K562 (cell line): ENCODE data around the gene BAG1. TPM values are rescaled to one million over a fixed set of nuclear protein-coding genes. Genes with fewer than 3 reads are reported as not detected.

Experiments
- ATAC-seq: fragments of 200-7000 bp; cut with Tn5 transposase; 3 replicates; pipeline ENCODE4 v1.9.1; 2020; ENCODE audit warnings: moderate library complexity
- BruUV-seq: library from RNA; stranded (reverse); fragments of 400-500 nt; replicated peaks from 2 replicates; lab custom pipeline; 2021; lab: Mats Ljungman, UMichigan
- CTCF ChIA-PET: fragments of 300-600 bp; formaldehyde crosslinking; extraction: SDS; loops from one replicate; lab custom pipeline; 2021; ENCODE audit warnings: low intra/inter-chr PET ratio; lab: Yijun Ruan, JAX
- POLR2A ChIA-PET: fragments of 300-600, 350-650 bp; sonication (Branson Sonifier 250); formaldehyde crosslinking; extraction: SDS; loops from one replicate; lab custom pipeline; 2021; ENCODE audit warnings: antibody characterized with exemption, inconsistent platforms; lab: Yijun Ruan, JAX
- DNase-seq, 4 experiments: peaks; one replicate each; pipeline versions ENCODE4 v3.0.0 to v3.0.0-alpha.2; 2011 to 2018; ENCODE audit warnings: low spot score in 3 of 4, mixed read lengths in 3 of 4; ENCODE audit errors: extremely low read depth in 1 of 4
- FAIRE-seq: peaks from 2 replicates; lab custom pipeline; 2011; peaks lifted over from hg19 to GRCh38; lab: Jason Lieb, UNC
- H2AFZ ChIP-seq: 2 replicates; pipeline ENCODE4 v1.6.0; 2011; ENCODE audit warnings: low read depth, low read length, control low read depth, inconsistent platforms
- H3K27ac ChIP-seq: fragments of 200-600 bp; 3 replicates; pipeline ENCODE4 v1.8.0; 2011; ENCODE audit warnings: low read depth, mild to moderate bottlenecking, control low read depth, inconsistent platforms, low read length, moderate library complexity, mixed read lengths; ENCODE audit errors: extremely low read depth
- H3K27me3 ChIP-seq, 2 experiments: fragments of 300-600 bp in 1 of 2; 2 replicates in 1 of 2; 3 replicates in 1 of 2; pipeline versions ENCODE4 v1.6.0 to v1.8.0; 2011; ENCODE audit warnings: inconsistent platforms in 2 of 2, low read length in 2 of 2, mild to moderate bottlenecking in 1 of 2, mixed read lengths in 1 of 2, moderate library complexity in 1 of 2; ENCODE audit not compliant: control insufficient read depth in 2 of 2, insufficient read depth in 2 of 2
- H3K36me3 ChIP-seq: fragments of 300-600 bp; 3 replicates; pipeline ENCODE4 v1.8.0; 2011; ENCODE audit warnings: mild to moderate bottlenecking, low read length, inconsistent platforms; ENCODE audit not compliant: control insufficient read depth, insufficient read depth
- H3K4me1 ChIP-seq, 2 experiments: fragments of 200-600 bp in 1 of 2; replicated peaks in 1 of 2; 2 replicates in 1 of 2; 3 replicates in 1 of 2; pipeline versions ENCODE4 v1.5.1 to v1.8.0; 2011; ENCODE audit warnings: inconsistent platforms in 2 of 2, low read length in 2 of 2, mild to moderate bottlenecking in 1 of 2, mixed read lengths in 1 of 2, moderate library complexity in 1 of 2; ENCODE audit not compliant: control insufficient read depth in 2 of 2, insufficient read depth in 2 of 2
- H3K4me2 ChIP-seq: 2 replicates; pipeline ENCODE4 v1.6.1; 2011; ENCODE audit warnings: low read length, control low read depth, inconsistent platforms, mixed read lengths; ENCODE audit not compliant: insufficient read depth
- H3K4me3 ChIP-seq: fragments of 200-600 bp; sonication (generic), shearing (Covaris generic); 2 replicates; pipeline ENCODE4 v1.5.1; 2016; ENCODE audit warnings: control low read depth, inconsistent platforms
- H3K79me2 ChIP-seq: fragments of 200-600 bp; 3 replicates; pipeline ENCODE4 v1.8.0; 2011; ENCODE audit warnings: low read length, inconsistent platforms; ENCODE audit not compliant: control insufficient read depth, insufficient read depth
- H3K9ac ChIP-seq, 2 experiments: 2 replicates each; pipeline versions ENCODE4 v1.6.0 to v1.6.1; 2011; ENCODE audit warnings: low read depth in 2 of 2, low read length in 2 of 2, control low read depth in 1 of 2, inconsistent platforms in 1 of 2, mild to moderate bottlenecking in 1 of 2, mixed read lengths in 1 of 2; ENCODE audit not compliant: insufficient read depth in 1 of 2
- H3K9me1 ChIP-seq: one replicate; pipeline ENCODE4 v1.6.0; 2011; ENCODE audit warnings: inconsistent platforms, mild to moderate bottlenecking, low read length, moderate library complexity; ENCODE audit not compliant: control insufficient read depth, insufficient read depth
- H3K9me3 ChIP-seq: replicated peaks from 2 replicates; pipeline ENCODE4 v1.5.1; 2011; ENCODE audit warnings: low read depth, low read length, inconsistent platforms; ENCODE audit not compliant: control insufficient read depth, insufficient read depth
- H4K20me1 ChIP-seq: replicated peaks from 2 replicates; pipeline ENCODE4 v1.6.1; 2011; ENCODE audit warnings: low read length, inconsistent platforms, mixed read lengths; ENCODE audit not compliant: control insufficient read depth, insufficient read depth
- CTCF ChIP-seq, 3 experiments: IDR thresholded peaks in 2 of 3; conservative IDR thresholded peaks in 1 of 3; 2 replicates each; pipeline ENCODE4 v1.5.1; 2011 to 2012; ENCODE audit warnings: low read length in 3 of 3, mild to moderate bottlenecking in 3 of 3, control low read depth in 2 of 3, improper control_type of control experiment in 1 of 3, inconsistent platforms in 1 of 3, low read depth in 1 of 3, mixed read lengths in 1 of 3, moderate library complexity in 1 of 3; ENCODE audit not compliant: insufficient read depth in 2 of 3
- FIP1L1 ChIP-seq: fragments of 200-400 bp; formaldehyde crosslinking; IDR thresholded peaks from 2 replicates; pipeline ENCODE4 v1.6.1; 2018; ENCODE audit warnings: mild to moderate bottlenecking, low read depth, low read length; ENCODE audit not compliant: poor library complexity, severe bottlenecking
- IRF1 ChIP-seq: sonication (generic); formaldehyde crosslinking; IDR thresholded peaks from 2 replicates; pipeline ENCODE4 v1.8.0; 2022; ENCODE audit warnings: missing genetic modification reagents, mild to moderate bottlenecking, borderline replicate concordance
- LARP7 ChIP-seq: fragments of 450-650 bp; IDR thresholded peaks from 2 replicates; pipeline ENCODE4 v1.6.1; 2016
- NFYB ChIP-seq: IDR thresholded peaks from 2 replicates; pipeline ENCODE4 v1.6.1; 2011; ENCODE audit warnings: mild to moderate bottlenecking, moderate library complexity; ENCODE audit not compliant: insufficient read length; ENCODE audit errors: extremely low read depth
- RAD21 ChIP-seq, 2 experiments: fragments of 250-450 bp in 1 of 2; fragments of 450-650 bp in 1 of 2; sonication (Bioruptor Pico) in 1 of 2; formaldehyde crosslinking in 1 of 2; IDR thresholded peaks in 1 of 2; conservative IDR thresholded peaks in 1 of 2; 2 replicates each; pipeline versions ENCODE4 v1.4.0 to v1.8.0; 2020 to 2022; ENCODE audit warnings: mild to moderate bottlenecking in 2 of 2, moderate library complexity in 1 of 2
- REST ChIP-seq, 2 experiments: fragments of 450-650 bp; formaldehyde crosslinking in 1 of 2; IDR thresholded peaks; 2 replicates each; pipeline versions ENCODE4 v1.4.0 to v1.6.1; 2014 to 2020; ENCODE audit warnings: mild to moderate bottlenecking in 2 of 2, borderline replicate concordance in 1 of 2, low read depth in 1 of 2
- RFX1 ChIP-seq: fragments of 450-650 bp; IDR thresholded peaks from 2 replicates; pipeline ENCODE4 v1.6.1; 2016; ENCODE audit warnings: mild to moderate bottlenecking, moderate library complexity
- WGBS: fragments of 100-300 bp; shearing (Covaris generic); methylation state at CpG from one replicate; pipeline ENCODE4 v1.1.6; 2016; ENCODE audit warnings: low coverage, mixed read lengths; ENCODE audit not compliant: insufficient coverage; ENCODE audit errors: missing lambda C conversion rate; 5-methylcytosine and 5-hydroxymethylcytosine counted together
- in situ Hi-C: fragments of 300-500 bp; cut with MboI; formaldehyde crosslinking; loops from 4 replicates; pipeline ENCODE4 v1.15.0; 2018; ENCODE audit warnings: inconsistent platforms, mixed read lengths
- intact Hi-C: fragments of 100-400 bp; cut with micrococcal nuclease; formaldehyde crosslinking; loops from 2 replicates; pipeline ENCODE4 v1.14.2; 2022
- polyA plus RNA-seq, 8 experiments: library from polyadenylated mRNA; depleted of rRNA in 4 of 8; stranded (reverse) in 5 of 8; unstranded in 3 of 8; fragments of >200 nt; fragmentation: Nextera tagmentation in 2 of 8; fragmentation: Illumina TruSeq in 1 of 8; extraction: Ambion mirVana in 2 of 8; extraction: Trizol in 1 of 8; gene quantifications; 2 replicates each; pipeline versions ENCODE4 v1.2.1 to v1.2.3, GENCODE V29; 2011 to 2014; ENCODE audit warnings: inconsistent platforms in 1 of 8, missing spikeins in 1 of 8
- total RNA-seq, 7 experiments: library from RNA; depleted of rRNA in 6 of 7; stranded (reverse); fragments of >200 nt in 6 of 7; fragmentation: Illumina TruSeq in 2 of 7; extraction: Trizol in 2 of 7; gene quantifications; 2 replicates each; pipeline versions ENCODE4 v1.2.1 to v1.2.3, GENCODE V29; 2011 to 2021; ENCODE audit warnings: low replicate concordance in 1 of 7

The BAG1 gene
- total and polyA plus RNA-seq, 9 of the 15 experiments (the other 6 are each of a cell fraction or from before 2014, with no cell fraction given) = 9.7 to 106 (median 56.9) TPM

GRCh38 chr9:33229359-33230114 is 35.0 kb downstream of the BAG1 start:
- in situ Hi-C loops (loop anchor here (5.0 to 25.0 kb wide), 4 partner anchors 125 to 842 kb away; partner anchors contain the start of genes ACO1, NDUFB6, SMIM27 and TOPORS), intact Hi-C loops (loop anchor here (10.0 kb wide), 1 partner anchor 235 kb away; no protein-coding TSS in a partner anchor)
- FAIRE-seq (no peak), ATAC-seq (peak; percentile 59), DNase-seq (no peak)
- H3K9ac ChIP-seq = no peak overlapping the region
- no peaks in the 10 kb centered on the region for H3K79me2 ChIP-seq
- 17% methylated on average over 9 of the region's 9 CpGs for WGBS
- no peaks in the 10 kb centered on the region for H3K9me1 ChIP-seq
- no peaks in the 10 kb centered on the region for H4K20me1 ChIP-seq
- H3K36me3 ChIP-seq = no peaks in the 10 kb centered on the region
- ChIA-PET CTCF (interaction anchor here (1.7 to 1.9 kb wide), 2 partner anchors 185 to 493 kb away, joined by 5 to 6 read pairs; no protein-coding TSS in a partner anchor), POLR2A (no interaction called here)
- H3K9me3 ChIP-seq = no peaks in the 10 kb centered on the region
- peaks cover 0 to 4% of the 10 kb centered on the region in 2 experiments; a peak in 2 of 5 replicates for H3K4me1 ChIP-seq
- no peaks in the 10 kb centered on the region for H3K27me3 ChIP-seq
- H2AFZ ChIP-seq = no peak overlapping the region
- H3K4me2 ChIP-seq = no peak overlapping the region
- no peak overlapping the region for H3K4me3 ChIP-seq
- BruUV-seq = no TSS peak
- no peak overlapping the region for H3K27ac ChIP-seq
- peak; percentile 55; the same call in 1 of the 2 replicates for TF ChIP-seq REST (IDR thresholded peaks at IDR 0.05; ENCODE audit: borderline replicate concordance)
- no peak for TF ChIP-seq REST (CRISPR knock-in tag; IDR thresholded peaks at IDR 0.05; ENCODE audit: low read depth)
- no peak for TF ChIP-seq FIP1L1
- TF ChIP-seq CTCF (IDR thresholded peaks at IDR 0.05 in 2 of 3, conservative IDR thresholded peaks at IDR 0.05 in 1 of 3; ENCODE audit: insufficient read depth in 2 of 3, low read depth in 1 of 3, low read length in 3 of 3) = peak; percentile 35 to 51 (median 48)
- 0 out of 2 replicates have a peak, but pooled peaks have one; percentile 14 for TF ChIP-seq RFX1
- peak; percentile 35 to 62 for TF ChIP-seq RAD21 (CRISPR knock-in tag; conservative IDR thresholded peaks at IDR 0.05 in 1 of 2, IDR thresholded peaks at IDR 0.05 in 1 of 2)
- no peak for TF ChIP-seq IRF1
- TF ChIP-seq NFYB = peak; percentile 44
- TF ChIP-seq LARP7 = no peak
